Measurements from ENCODE around the gene AGMAT. TPM values are rescaled to one million over a fixed set of nuclear protein-coding genes. Genes with fewer than 3 reads are reported as not detected.

AGMAT gene
- total RNA-seq, 1 donor from 2014 or later = 0.75 TPM

GRCh38 chr1:15579683-15580047 is 5.2 kb downstream of the AGMAT start:
- no peaks in the 10 kb centered on the region for H3K36me3 ChIP-seq (ENCODE audit: control insufficient read depth, insufficient read depth, low read length)
- TF ChIP-seq, protein P1, sequence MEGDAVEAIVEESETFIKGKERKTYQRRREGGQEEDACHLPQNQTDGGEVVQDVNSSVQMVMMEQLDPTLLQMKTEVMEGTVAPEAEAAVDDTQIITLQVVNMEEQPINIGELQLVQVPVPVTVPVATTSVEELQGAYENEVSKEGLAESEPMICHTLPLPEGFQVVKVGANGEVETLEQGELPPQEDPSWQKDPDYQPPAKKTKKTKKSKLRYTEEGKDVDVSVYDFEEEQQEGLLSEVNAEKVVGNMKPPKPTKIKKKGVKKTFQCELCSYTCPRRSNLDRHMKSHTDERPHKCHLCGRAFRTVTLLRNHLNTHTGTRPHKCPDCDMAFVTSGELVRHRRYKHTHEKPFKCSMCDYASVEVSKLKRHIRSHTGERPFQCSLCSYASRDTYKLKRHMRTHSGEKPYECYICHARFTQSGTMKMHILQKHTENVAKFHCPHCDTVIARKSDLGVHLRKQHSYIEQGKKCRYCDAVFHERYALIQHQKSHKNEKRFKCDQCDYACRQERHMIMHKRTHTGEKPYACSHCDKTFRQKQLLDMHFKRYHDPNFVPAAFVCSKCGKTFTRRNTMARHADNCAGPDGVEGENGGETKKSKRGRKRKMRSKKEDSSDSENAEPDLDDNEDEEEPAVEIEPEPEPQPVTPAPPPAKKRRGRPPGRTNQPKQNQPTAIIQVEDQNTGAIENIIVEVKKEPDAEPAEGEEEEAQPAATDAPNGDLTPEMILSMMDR (IDR thresholded peaks at IDR 0.05; ENCODE audit: insufficient read depth, low read length, poor library complexity, severe bottlenecking) = no peak
- no peak overlapping the region for H3K4me3 ChIP-seq (ENCODE audit: low read depth, low read length)
- no peak for DNase-seq (ENCODE audit: low read depth)
- H3K27me3 ChIP-seq (ENCODE audit: control insufficient read depth, insufficient read depth, low read length) = no peaks in the 10 kb centered on the region

GRCh38 chr1:15578921-15579682 is 5.7 kb downstream of the AGMAT start:
- DNase-seq (ENCODE audit: low read depth) = no peak
- Histone ChIP-seq H3K36me3 (ENCODE audit: control insufficient read depth, insufficient read depth, low read length) (no peaks in the 10 kb centered on the region), H3K27me3 (ENCODE audit: control insufficient read depth, insufficient read depth, low read length) (no peaks in the 10 kb centered on the region), H3K4me3 (ENCODE audit: low read depth, low read length) (no peak overlapping the region)
- TF ChIP-seq, protein P1 (IDR thresholded peaks at IDR 0.05; ENCODE audit: insufficient read depth, low read length, poor library complexity, severe bottlenecking) = no peak

DNA sequence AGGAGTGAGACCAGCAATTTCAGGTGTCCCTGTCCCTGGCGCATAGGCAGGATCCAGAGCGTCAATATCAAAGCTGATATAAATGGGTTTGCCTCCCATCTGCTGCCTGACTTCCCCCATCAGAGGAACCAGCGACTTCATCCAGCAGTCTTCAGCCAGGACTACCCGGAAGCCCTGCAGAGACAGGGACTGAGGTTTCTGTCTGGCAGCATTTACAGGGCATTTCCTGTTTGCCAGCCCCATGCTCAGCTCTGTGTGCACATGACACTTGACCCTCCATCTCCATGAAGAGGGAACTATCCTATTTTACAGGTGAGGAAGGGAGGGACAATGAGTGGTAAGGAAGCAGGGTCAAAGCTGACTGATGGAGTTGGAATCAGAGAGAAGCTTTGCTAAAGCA is 7.2 kb downstream of the AGMAT start:
- DNase-seq (ENCODE audit: low read depth) = no peak
- Histone ChIP-seq H3K36me3 (ENCODE audit: control insufficient read depth, insufficient read depth, low read length) (no peaks in the 10 kb centered on the region), H3K27me3 (ENCODE audit: control insufficient read depth, insufficient read depth, low read length) (no peaks in the 10 kb centered on the region), H3K4me3 (ENCODE audit: low read depth, low read length) (no peak overlapping the region)
- TF ChIP-seq, protein P1 (IDR thresholded peaks at IDR 0.05; ENCODE audit: insufficient read depth, low read length, poor library complexity, severe bottlenecking) = no peak

- H3K4me3 ChIP-seq (ENCODE audit: low read depth, low read length) = no peak overlapping the region
- no peaks in the 10 kb centered on the region for H3K36me3 ChIP-seq (ENCODE audit: control insufficient read depth, insufficient read depth, low read length)
- no peak for DNase-seq (ENCODE audit: low read depth)
- TF ChIP-seq, protein P1 (IDR thresholded peaks at IDR 0.05; ENCODE audit: insufficient read depth, low read length, poor library complexity, severe bottlenecking) = no peak
- H3K27me3 ChIP-seq (ENCODE audit: control insufficient read depth, insufficient read depth, low read length) = no peaks in the 10 kb centered on the region
Observed at GRCh38 chr1:15575549-15576150, 9.2 kb downstream of the AGMAT start.

DNA sequence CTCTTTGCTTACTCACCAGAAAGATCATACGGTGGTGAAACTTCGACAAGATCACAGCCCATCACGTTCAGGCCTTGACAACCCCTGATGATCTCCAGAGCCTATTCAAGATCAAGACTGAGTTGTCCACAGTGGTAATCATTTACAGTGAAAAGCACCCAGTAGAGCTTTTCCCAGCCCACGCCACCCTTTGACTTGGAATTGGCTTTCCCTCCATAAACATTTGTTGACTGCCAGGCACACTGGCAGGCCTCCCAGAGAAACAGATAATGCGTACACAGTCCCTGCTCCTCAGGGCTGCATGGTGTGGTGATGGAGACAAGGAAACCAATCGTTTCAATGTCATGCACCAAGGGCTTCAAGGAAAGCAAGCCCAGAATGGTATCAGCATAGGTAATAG is 10.1 kb downstream of the AGMAT start:
- no peaks in the 10 kb centered on the region for H3K36me3 ChIP-seq (ENCODE audit: control insufficient read depth, insufficient read depth, low read length)
- TF ChIP-seq, protein P1 (IDR thresholded peaks at IDR 0.05; ENCODE audit: insufficient read depth, low read length, poor library complexity, severe bottlenecking) = no peak
- no peak for DNase-seq (ENCODE audit: low read depth)
- H3K27me3 ChIP-seq (ENCODE audit: control insufficient read depth, insufficient read depth, low read length) = no peaks in the 10 kb centered on the region
- H3K4me3 ChIP-seq (ENCODE audit: low read depth, low read length) = no peak overlapping the region
